Heart left ventricle (tissue), 16 donors: ENCODE data around the gene MTX1. TPM values are rescaled to one million over a fixed set of nuclear protein-coding genes. Genes with fewer than 3 reads are reported as not detected.
A peak's percentile ranks its signal among the peaks of the same experiment; 100 is the strongest.

ENCODE experiments used
- ATAC-seq, 4 donors: fragments of 200-7000 bp; cut with Tn5 transposase; one replicate each; pipeline ENCODE4 v1.9.1; 2020 to 2022; ENCODE audit warnings: moderate library complexity in 4 of 4, mild to moderate bottlenecking in 3 of 4, moderate number of reproducible peaks in 1 of 4
- DNase-seq, 5 donors: peaks; one replicate each; pipeline ENCODE4 v3.0.0-alpha.2; 2020
- H3K27ac ChIP-seq, 12 donors: fragments of 200-600 bp; sonication (generic) in 4 of 12; one replicate each; pipeline versions ENCODE4 v1.5.0 to v1.8.0; 2016 to 2022; ENCODE audit warnings: mild to moderate bottlenecking in 2 of 12
- H3K27me3 ChIP-seq, 9 donors: fragments of 200-600 bp; sonication (generic) in 2 of 9; one replicate each; pipeline versions ENCODE4 v1.5.1 to v1.8.0; 2016 to 2022; ENCODE audit warnings: mild to moderate bottlenecking in 3 of 9
- H3K36me3 ChIP-seq, 9 donors: fragments of 200-600 bp; sonication (generic) in 2 of 9; one replicate each; pipeline versions ENCODE4 v1.5.0 to v1.8.0; 2018 to 2022; ENCODE audit warnings: mild to moderate bottlenecking in 2 of 9
- H3K4me1 ChIP-seq, 12 donors: fragments of 200-600 bp; sonication (generic) in 4 of 12; one replicate each; pipeline versions ENCODE4 v1.5.0 to v1.8.0; 2016 to 2022; ENCODE audit warnings: mild to moderate bottlenecking in 3 of 12
- H3K4me3 ChIP-seq, 12 donors: fragments of 200-600 bp; sonication (generic) in 4 of 12; one replicate each; pipeline versions ENCODE4 v1.5.0 to v1.8.0; 2017 to 2022; ENCODE audit warnings: mild to moderate bottlenecking in 9 of 12, moderate library complexity in 4 of 12
- H3K9me3 ChIP-seq, 12 donors: fragments of 200-600 bp; sonication (generic) in 4 of 12; one replicate each; pipeline versions ENCODE4 v1.5.0 to v1.8.0; 2016 to 2022; ENCODE audit warnings: mild to moderate bottlenecking in 1 of 12
- POLR2A ChIP-seq, 2 donors: fragments of 450-650 bp; IDR thresholded peaks; one replicate each; pipeline ENCODE4 v1.6.1; 2017; ENCODE audit warnings: antibody characterized with exemption in 2 of 2, mild to moderate bottlenecking in 2 of 2, moderate library complexity in 2 of 2
- WGBS, 4 donors: extraction: QIAGEN DNeasy Blood & Tissue Kit in 2 of 4; methylation state at CpG; one replicate each; pipeline versions ENCODE4 v1.1.5 to v1.1.7; 2013 to 2018; 5-methylcytosine and 5-hydroxymethylcytosine counted together
- intact Hi-C, 10 donors: fragments of 100-400 bp; cut with DNase I; formaldehyde crosslinking; loops; one replicate each; pipeline versions ENCODE4 v1.11.1 to v1.14.2; 2022
- polyA plus RNA-seq, 2 donors: library from polyadenylated mRNA; stranded (reverse); fragments of 200-250 nt; gene quantifications; one replicate each; pipeline ENCODE4 v1.2.3, GENCODE V29; 2013
- total RNA-seq, 9 donors: library from RNA; depleted of rRNA in 2 of 9; stranded (reverse); fragments of >200 nt in 2 of 9; fragmentation: NEBNext Ultra II Directional in 3 of 9; extraction: Animal tissue kit (Norgen Biotek cat#: 25700) in 3 of 9; gene quantifications; one replicate each; pipeline versions ENCODE4 v1.1.0 to v1.2.4, GENCODE V29; 2016 to 2023
- TF ChIP-seq, protein P1 (sequence below), 12 donors: fragments of 200-600 bp; sonication (generic) in 4 of 12; IDR thresholded peaks; one replicate each; pipeline versions ENCODE4 v1.5.0 to v1.8.0; 2018 to 2022; ENCODE audit warnings: antibody characterized with exemption in 12 of 12, mild to moderate bottlenecking in 5 of 12
- donor health status: ischemic (EF 13 %, LVEDD 7.1; RV severe dilation, severe dysfunction).
- donor health status: healthy with polysubstance abuse.
- donor health status: DM: no; HTN: yes; CAD: no.
- donor health status: DM: no; HTN: no; CAD: no.
- donor health status: ischemic (EF 25% LVEDD 6.9; RV normal size, moderate dysfunction).
- donor health status: ischemic (EF 25% LVEDD 5.7; RV mildly dilated, moderate dysfunction).
- donor health status: healthy.
- donor health status: DM: yes; HTN: yes; CAD: no.
- donor health status: ischemic (EF 35%, LVEDD 5.7; RV mildly dilated, moderate dysfunction).
- donor health status: nonischemic (EF 11% LVEDD 7.7; RV severe dilation, severe dysfunction).
- donor health status: DM: yes; HTN: yes; CAD: no.
- donor health status: PGD.
- donor health status: ischemic (EF 29% LVEDD 5.4; RV normal size, mild dysfunction).
- donor health status: nonischemic (EF 23%, LVEDD 6.1; RV moderate dilation, normal function).

MTX1 gene
- total and polyA plus RNA-seq, 11 donors, result 14.1 to 37.1 (median 20.2) TPM

DNA sequence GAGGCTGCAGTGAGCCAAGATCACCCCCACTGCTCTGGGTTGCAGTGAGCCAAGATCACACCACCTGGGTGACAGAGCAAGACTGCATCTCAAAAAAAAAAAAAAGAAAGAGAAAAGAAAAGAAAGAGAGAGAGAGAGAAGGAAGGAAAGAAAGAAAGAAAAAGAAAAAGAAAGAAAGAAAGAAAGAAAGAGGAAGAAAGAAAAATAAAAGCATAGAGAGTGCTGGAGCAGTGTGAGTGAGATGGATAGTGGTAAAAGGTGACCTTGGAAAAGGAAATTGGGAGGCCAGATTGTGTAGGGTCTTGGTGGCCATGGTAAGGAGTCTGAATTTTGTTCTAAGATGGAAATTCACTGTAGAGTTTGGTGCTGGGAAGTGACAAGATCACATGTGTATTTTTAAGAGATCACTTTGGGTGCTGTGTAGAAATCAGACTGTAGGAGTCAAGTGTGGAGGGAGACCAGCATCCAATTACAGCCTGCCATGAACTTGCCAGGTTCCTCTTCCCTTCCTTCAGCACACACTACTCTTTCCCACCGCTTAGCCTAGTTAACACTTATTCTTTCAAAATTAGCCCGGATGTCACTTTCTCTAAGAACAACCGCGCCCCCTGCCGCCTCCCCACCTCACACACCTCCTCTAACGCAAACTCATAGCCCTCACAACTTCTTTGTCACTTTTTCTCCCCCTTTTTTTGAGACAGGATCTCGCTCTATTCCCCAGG is 17.9 kb downstream of the MTX1 start:
- H3K4me3 ChIP-seq, result peak overlapping the region; percentile 15 to 77 (median 62)
- WGBS, 4 donors, result 0 to 1% (median 0%) methylated on average over 7 of the region's 7 CpGs
- no peak for TF ChIP-seq POLR2A (IDR thresholded peaks at IDR 0.05)
- TF ChIP-seq, protein P1, sequence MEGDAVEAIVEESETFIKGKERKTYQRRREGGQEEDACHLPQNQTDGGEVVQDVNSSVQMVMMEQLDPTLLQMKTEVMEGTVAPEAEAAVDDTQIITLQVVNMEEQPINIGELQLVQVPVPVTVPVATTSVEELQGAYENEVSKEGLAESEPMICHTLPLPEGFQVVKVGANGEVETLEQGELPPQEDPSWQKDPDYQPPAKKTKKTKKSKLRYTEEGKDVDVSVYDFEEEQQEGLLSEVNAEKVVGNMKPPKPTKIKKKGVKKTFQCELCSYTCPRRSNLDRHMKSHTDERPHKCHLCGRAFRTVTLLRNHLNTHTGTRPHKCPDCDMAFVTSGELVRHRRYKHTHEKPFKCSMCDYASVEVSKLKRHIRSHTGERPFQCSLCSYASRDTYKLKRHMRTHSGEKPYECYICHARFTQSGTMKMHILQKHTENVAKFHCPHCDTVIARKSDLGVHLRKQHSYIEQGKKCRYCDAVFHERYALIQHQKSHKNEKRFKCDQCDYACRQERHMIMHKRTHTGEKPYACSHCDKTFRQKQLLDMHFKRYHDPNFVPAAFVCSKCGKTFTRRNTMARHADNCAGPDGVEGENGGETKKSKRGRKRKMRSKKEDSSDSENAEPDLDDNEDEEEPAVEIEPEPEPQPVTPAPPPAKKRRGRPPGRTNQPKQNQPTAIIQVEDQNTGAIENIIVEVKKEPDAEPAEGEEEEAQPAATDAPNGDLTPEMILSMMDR (IDR thresholded peaks at IDR 0.05), result peak; percentile 10 to 65 (median 60)
- peaks cover 0 to 63% (median 16%) of the 10 kb centered on the region in 12 donors for H3K4me1 ChIP-seq
- H3K36me3 ChIP-seq, result no peaks in the 10 kb centered on the region
- intact Hi-C loops, result loop anchor here in 8 of 10 donors (1.0 to 10.0 kb wide), 6 partner anchors 17 to 52 kb away; partner anchors contain the start of genes KRTCAP2 (in 2 of the 8), MTX1 (in 2 of the 8), TRIM46 (in 2 of the 8) and THBS3 (in 1 of the 8)
- H3K27me3 ChIP-seq, result no peaks in the 10 kb centered on the region
- H3K27ac ChIP-seq, result peak overlapping the region; percentile 24 to 92 (median 87)
- DNase-seq (peak; percentile 63 to 78 (median 70)), ATAC-seq (peak; percentile 23 to 52 (median 44))
- no peaks in the 10 kb centered on the region for H3K9me3 ChIP-seq

GRCh38 chr1:155226910-155227260 is 18.4 kb downstream of the MTX1 start:
- intact Hi-C loops, result loop anchor here in 8 of 10 donors (1.0 to 10.0 kb wide), 6 partner anchors 18 to 52 kb away; partner anchors contain the start of genes KRTCAP2 (in 2 of the 8), MTX1 (in 2 of the 8), TRIM46 (in 2 of the 8) and THBS3 (in 1 of the 8)
- Histone ChIP-seq H3K27ac (peak overlapping the region; percentile 24 to 92 (median 87)), H3K27me3 (no peaks in the 10 kb centered on the region), H3K4me1 (peaks cover 0 to 59% (median 17%) of the 10 kb centered on the region in 12 donors), H3K36me3 (no peaks in the 10 kb centered on the region), H3K9me3 (no peaks in the 10 kb centered on the region), H3K4me3 (peak overlapping the region; percentile 15 to 77 (median 62))
- DNase-seq (peak in 3 of 5 donors; percentile 39 to 71 (median 58)), ATAC-seq (peak; percentile 24 to 59 (median 40))
- WGBS, 4 donors, result 0 to 1% (median 0%) methylated on average over 19 of the region's 19 CpGs
- TF ChIP-seq, protein P1 (IDR thresholded peaks at IDR 0.05), result peak in 1 of 12 donors; percentile 7
- no peak for TF ChIP-seq POLR2A (IDR thresholded peaks at IDR 0.05)

DNA sequence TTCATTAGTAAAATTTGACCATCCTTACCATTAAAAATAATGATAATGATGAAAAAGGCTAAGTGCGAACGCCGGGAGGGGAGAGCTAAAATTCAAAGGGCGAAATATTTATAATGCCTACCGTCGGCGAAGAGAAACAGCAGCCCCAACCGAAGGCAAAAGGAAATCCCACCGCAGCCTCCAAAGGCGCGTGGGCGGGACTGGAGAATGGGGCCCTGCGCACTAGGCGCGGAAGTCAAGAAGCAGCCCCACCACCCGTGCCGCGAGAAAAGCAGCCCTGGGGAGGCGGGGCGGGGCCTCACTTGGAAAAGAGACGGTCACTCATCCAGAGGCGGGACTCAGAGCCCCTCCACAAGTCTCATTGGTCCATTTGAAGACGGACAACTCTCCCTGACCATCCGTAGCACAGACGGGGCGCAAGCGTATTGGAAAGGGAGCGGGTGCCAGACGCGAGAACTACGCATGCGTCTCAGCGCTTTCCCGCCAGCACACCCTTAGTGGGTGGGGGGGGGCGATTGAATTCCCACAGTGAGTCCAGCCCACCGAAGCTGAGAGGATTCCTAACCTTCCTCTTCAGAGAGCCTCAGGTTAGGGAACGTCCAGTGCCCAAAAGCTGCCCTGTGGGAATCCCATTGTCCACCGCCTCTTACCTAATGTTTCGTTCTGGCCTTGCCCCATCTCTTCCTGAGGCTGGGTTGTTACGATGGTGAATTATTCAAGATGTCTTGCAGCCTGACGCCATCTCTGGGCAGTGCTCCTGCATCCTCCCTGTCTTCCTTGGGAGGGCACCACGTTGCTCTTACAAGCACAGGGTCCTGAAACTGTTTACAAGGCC is 19.0 kb downstream of the MTX1 start:
- intact Hi-C loops, result loop anchor here in 8 of 10 donors (2.0 to 10.0 kb wide), 4 partner anchors 19 to 53 kb away; partner anchors contain the start of genes KRTCAP2 (in 2 of the 8), MTX1 (in 2 of the 8) and TRIM46 (in 2 of the 8)
- Histone ChIP-seq H3K36me3 (no peaks in the 10 kb centered on the region), H3K9me3 (no peaks in the 10 kb centered on the region), H3K27ac (peak overlapping the region; percentile 42 to 96 (median 88)), H3K4me3 (peak overlapping the region; percentile 22 to 77 (median 62)), H3K27me3 (no peaks in the 10 kb centered on the region), H3K4me1 (peaks cover 0 to 54% (median 17%) of the 10 kb centered on the region in 12 donors)
- 0 to 2% (median 1%) methylated on average over 30 to 42 of the region's 42 CpGs for WGBS, 4 donors
- peak; percentile 98 to 99 (median 99) for DNase-seq
- ATAC-seq, result peak; percentile 99
- TF ChIP-seq, protein P1 (IDR thresholded peaks at IDR 0.05), result no peak
- peak in 1 of 2 donors; percentile 81 for TF ChIP-seq POLR2A (IDR thresholded peaks at IDR 0.05)
